ENCODE results near the gene KCNQ5. TPM values are rescaled to one million over a fixed set of nuclear protein-coding genes. Genes with fewer than 3 reads are reported as not detected.

The KCNQ5 gene
- total and polyA plus RNA-seq, 11 donors: 0.06 to 0.18 TPM; not detected in 9

GRCh38 chr6:72702421-72702820 lies 80.6 kb downstream of the KCNQ5 start:
- Histone ChIP-seq H3K4me1 (no peaks in the 10 kb centered on the region), H3K27me3 (no peaks in the 10 kb centered on the region), H3K4me3 (no peak overlapping the region), H3K27ac (no peak overlapping the region), H3K9me3 (no peaks in the 10 kb centered on the region), H3K36me3 (no peaks in the 10 kb centered on the region)
- no peak for DNase-seq
- ATAC-seq: no peak
- intact Hi-C loops (cut with DNase I): no loop called here
- WGBS, 4 donors: 76 to 80% (median 78%) methylated on average over 3 of the region's 3 CpGs
- no peak for TF ChIP-seq CTCF (IDR thresholded peaks at IDR 0.05)
- no peak for TF ChIP-seq POLR2A (IDR thresholded peaks at IDR 0.05)

GRCh38 chr6:72703093-72703492 lies 81.2 kb downstream of the KCNQ5 start:
- TF ChIP-seq CTCF (IDR thresholded peaks at IDR 0.05) (no peak), POLR2A (IDR thresholded peaks at IDR 0.05) (no peak)
- Histone ChIP-seq H3K4me3 (no peak overlapping the region), H3K9me3 (no peaks in the 10 kb centered on the region), H3K27me3 (no peaks in the 10 kb centered on the region), H3K27ac (no peak overlapping the region), H3K4me1 (no peaks in the 10 kb centered on the region), H3K36me3 (no peaks in the 10 kb centered on the region)
- DNase-seq (no peak), ATAC-seq (no peak)
- intact Hi-C loops (cut with DNase I): no loop called here
- 29 to 52% (median 43%) methylated on average over 2 of the region's 2 CpGs for whole genome bisulfite sequencing, 4 donors

- ATAC-seq (no peak), DNase-seq (no peak)
- H3K4me3 ChIP-seq: no peak overlapping the region
- no peaks in the 10 kb centered on the region for H3K36me3 ChIP-seq
- no peak overlapping the region for H3K27ac ChIP-seq
- 80 to 88% (median 86%) methylated on average over 4 of the region's 4 CpGs for WGBS, 4 donors
- intact Hi-C loops (cut with DNase I): no loop called here
- peaks cover 0 to 7% (median 0%) of the 10 kb centered on the region in 12 donors for H3K9me3 ChIP-seq
- H3K4me1 ChIP-seq: no peaks in the 10 kb centered on the region
- H3K27me3 ChIP-seq: no peaks in the 10 kb centered on the region
- TF ChIP-seq POLR2A (IDR thresholded peaks at IDR 0.05): no peak
- no peak for TF ChIP-seq CTCF (IDR thresholded peaks at IDR 0.05)
These were observed 83.1 kb downstream of the KCNQ5 start for GRCh38 chr6:72704979-72705378.

DNA sequence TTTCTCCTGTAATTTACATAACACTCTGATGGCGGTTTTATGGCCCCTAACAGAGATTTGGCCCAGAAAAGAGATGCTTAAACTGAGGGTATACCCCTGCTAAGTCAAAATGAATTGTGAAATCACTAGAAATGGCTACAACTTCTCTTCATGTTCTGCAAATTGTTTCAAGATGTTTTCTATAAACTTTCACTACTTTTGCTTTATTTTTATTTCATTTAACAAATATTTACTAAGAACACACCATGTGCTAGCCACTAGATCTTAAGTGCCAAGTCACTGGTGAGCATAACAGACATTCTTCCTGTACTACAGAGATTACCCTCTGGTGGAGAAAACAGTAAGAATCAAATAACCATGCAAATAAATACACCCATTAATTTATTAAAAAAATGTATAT lies 87.6 kb downstream of the KCNQ5 start:
- peaks cover 0 to 19% (median 3%) of the 10 kb centered on the region in 12 donors for H3K9me3 ChIP-seq
- TF ChIP-seq POLR2A (IDR thresholded peaks at IDR 0.05) (no peak), CTCF (IDR thresholded peaks at IDR 0.05) (no peak)
- no peaks in the 10 kb centered on the region for H3K36me3 ChIP-seq
- no peaks in the 10 kb centered on the region for H3K4me1 ChIP-seq
- intact Hi-C loops (cut with DNase I): no loop called here
- H3K4me3 ChIP-seq: no peak overlapping the region
- no peaks in the 10 kb centered on the region for H3K27me3 ChIP-seq
- WGBS, 4 donors: 69 to 77% (median 75%) methylated on average over 1 of the region's 1 CpG
- no peak for ATAC-seq
- no peak overlapping the region for H3K27ac ChIP-seq
- no peak for DNase-seq
